ENCODE results near the gene RAB19. TPM values are rescaled to one million over a fixed set of nuclear protein-coding genes. Genes with fewer than 3 reads are reported as not detected.
A peak's percentile ranks its signal among the peaks of the same experiment; 100 is the strongest.

Gene RAB19
- total and polyA plus RNA-seq, 9 of the 15 experiments (the other 6 are each of a cell fraction or from before 2014, with no cell fraction given), result not detected

DNA sequence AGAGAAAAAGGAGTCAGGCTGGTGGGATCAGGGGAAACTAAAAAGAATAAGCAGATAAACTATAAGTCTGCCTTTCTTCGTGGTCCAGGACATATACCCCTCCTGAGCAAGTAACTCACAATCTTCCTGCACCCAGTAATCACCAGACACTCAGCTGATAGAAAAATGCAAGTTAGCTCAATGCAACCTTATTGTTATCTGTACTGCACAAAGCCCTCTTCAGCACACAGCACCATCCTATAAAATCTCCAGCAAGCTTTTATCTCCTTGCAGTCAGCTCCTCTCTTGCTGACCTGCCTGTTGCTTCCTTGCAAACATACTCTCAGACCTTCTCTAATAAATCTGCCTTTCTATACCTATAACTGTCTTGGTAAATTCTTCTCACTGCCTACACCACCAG lies 12.2 kb upstream of the RAB19 start (continued):
- TF ChIP-seq ZNF592 (IDR thresholded peaks at IDR 0.05) (no peak), CXXC5 (CRISPR knock-in tag; IDR thresholded peaks at IDR 0.05) (peak; percentile 74), DACH1 (IDR thresholded peaks at IDR 0.05; ENCODE audit: partially characterized antibody) (peak; percentile 88), PTRF (tag; IDR thresholded peaks at IDR 0.05) (no peak), MTF1 (CRISPR knock-in tag; IDR thresholded peaks at IDR 0.05; ENCODE audit: borderline replicate concordance) (no peak), U2AF1 (optimal IDR thresholded peaks at IDR 0.05; ENCODE audit: low read depth, low read length) (no peak), ZNF212 (CRISPR knock-in tag; IDR thresholded peaks at IDR 0.05) (no peak), ZNF644 (tag; IDR thresholded peaks at IDR 0.05; ENCODE audit: low read depth) (no peak), PCBP2 (IDR thresholded peaks at IDR 0.05; ENCODE audit: low read depth, low read length, poor library complexity, severe bottlenecking) (no peak), HMG20B (CRISPR knock-in tag; IDR thresholded peaks at IDR 0.05) (no peak), CCNT2 (IDR thresholded peaks at IDR 0.05; ENCODE audit: borderline replicate concordance, extremely low read depth, insufficient read length, low read depth, low read length) (peak; percentile 58)
- TF ChIP-seq, protein P1, sequence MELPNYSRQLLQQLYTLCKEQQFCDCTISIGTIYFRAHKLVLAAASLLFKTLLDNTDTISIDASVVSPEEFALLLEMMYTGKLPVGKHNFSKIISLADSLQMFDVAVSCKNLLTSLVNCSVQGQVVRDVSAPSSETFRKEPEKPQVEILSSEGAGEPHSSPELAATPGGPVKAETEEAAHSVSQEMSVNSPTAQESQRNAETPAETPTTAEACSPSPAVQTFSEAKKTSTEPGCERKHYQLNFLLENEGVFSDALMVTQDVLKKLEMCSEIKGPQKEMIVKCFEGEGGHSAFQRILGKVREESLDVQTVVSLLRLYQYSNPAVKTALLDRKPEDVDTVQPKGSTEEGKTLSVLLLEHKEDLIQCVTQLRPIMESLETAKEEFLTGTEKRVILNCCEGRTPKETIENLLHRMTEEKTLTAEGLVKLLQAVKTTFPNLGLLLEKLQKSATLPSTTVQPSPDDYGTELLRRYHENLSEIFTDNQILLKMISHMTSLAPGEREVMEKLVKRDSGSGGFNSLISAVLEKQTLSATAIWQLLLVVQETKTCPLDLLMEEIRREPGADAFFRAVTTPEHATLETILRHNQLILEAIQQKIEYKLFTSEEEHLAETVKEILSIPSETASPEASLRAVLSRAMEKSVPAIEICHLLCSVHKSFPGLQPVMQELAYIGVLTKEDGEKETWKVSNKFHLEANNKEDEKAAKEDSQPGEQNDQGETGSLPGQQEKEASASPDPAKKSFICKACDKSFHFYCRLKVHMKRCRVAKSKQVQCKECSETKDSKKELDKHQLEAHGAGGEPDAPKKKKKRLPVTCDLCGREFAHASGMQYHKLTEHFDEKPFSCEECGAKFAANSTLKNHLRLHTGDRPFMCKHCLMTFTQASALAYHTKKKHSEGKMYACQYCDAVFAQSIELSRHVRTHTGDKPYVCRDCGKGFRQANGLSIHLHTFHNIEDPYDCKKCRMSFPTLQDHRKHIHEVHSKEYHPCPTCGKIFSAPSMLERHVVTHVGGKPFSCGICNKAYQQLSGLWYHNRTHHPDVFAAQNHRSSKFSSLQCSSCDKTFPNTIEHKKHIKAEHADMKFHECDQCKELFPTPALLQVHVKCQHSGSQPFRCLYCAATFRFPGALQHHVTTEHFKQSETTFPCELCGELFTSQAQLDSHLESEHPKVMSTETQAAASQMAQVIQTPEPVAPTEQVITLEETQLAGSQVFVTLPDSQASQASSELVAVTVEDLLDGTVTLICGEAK (IDR thresholded peaks at IDR 0.05), result no peak
- TF ChIP-seq, protein P1 (CRISPR knock-in tag; IDR thresholded peaks at IDR 0.05), result no peak
